Brain microvascular endothelial cell (primary cell): ENCODE data around the gene KRTAP19-8.

Experiments
- DNase-seq: peaks from one replicate; pipeline ENCODE4 v3.0.0-alpha.2; 2020
- H3K27ac ChIP-seq: fragments of 250-450 bp; sonication (Bioruptor Pico); 2 replicates; pipeline ENCODE4 v1.5.1; 2020; ENCODE audit warnings: mild to moderate bottlenecking, moderate library complexity
- H3K27me3 ChIP-seq: fragments of 250-450 bp; sonication (Bioruptor Pico); replicated peaks from 2 replicates; pipeline ENCODE4 v1.5.1; 2020; ENCODE audit warnings: mild to moderate bottlenecking
- H3K36me3 ChIP-seq: fragments of 250-450 bp; sonication (Bioruptor Pico); replicated peaks from 2 replicates; pipeline ENCODE4 v1.5.1; 2020; ENCODE audit warnings: mild to moderate bottlenecking
- H3K4me3 ChIP-seq: 2 replicates; pipeline ENCODE4 v1.5.1; 2011; ENCODE audit warnings: low read depth, mild to moderate bottlenecking, control low read depth, low read length, moderate library complexity
- CTCF ChIP-seq: IDR thresholded peaks from 2 replicates; pipeline ENCODE4 v1.5.1; 2011; ENCODE audit warnings: low read depth, mild to moderate bottlenecking, moderate library complexity, low read length, control low read depth, inconsistent platforms; ENCODE audit errors: missing control alignments
- in situ Hi-C: cut with HindIII; loops from 2 replicates; pipeline ENCODE4 v1.10.0; 2017; ENCODE audit warnings: low sequenced_read_pairs, low pct_ligation_motif_present

Gene KRTAP19-8

GRCh38 chr21:31043471-31043870 is 5.2 kb upstream of the KRTAP19-8 start:
- no peaks in the 10 kb centered on the region for H3K27me3 ChIP-seq
- no peak for TF ChIP-seq CTCF
- H3K4me3 ChIP-seq = no peak overlapping the region
- in situ Hi-C loops = no loop called here
- H3K36me3 ChIP-seq = no peaks in the 10 kb centered on the region
- DNase-seq = no peak
- no peak overlapping the region for H3K27ac ChIP-seq

- in situ Hi-C loops = no loop called here
- Histone ChIP-seq H3K36me3 (no peaks in the 10 kb centered on the region), H3K27me3 (no peaks in the 10 kb centered on the region), H3K4me3 (no peak overlapping the region), H3K27ac (no peak overlapping the region)
- no peak for DNase-seq
- TF ChIP-seq CTCF = no peak
These were observed 3.8 kb upstream of the KRTAP19-8 start for GRCh38 chr21:31042080-31042464.

DNA sequence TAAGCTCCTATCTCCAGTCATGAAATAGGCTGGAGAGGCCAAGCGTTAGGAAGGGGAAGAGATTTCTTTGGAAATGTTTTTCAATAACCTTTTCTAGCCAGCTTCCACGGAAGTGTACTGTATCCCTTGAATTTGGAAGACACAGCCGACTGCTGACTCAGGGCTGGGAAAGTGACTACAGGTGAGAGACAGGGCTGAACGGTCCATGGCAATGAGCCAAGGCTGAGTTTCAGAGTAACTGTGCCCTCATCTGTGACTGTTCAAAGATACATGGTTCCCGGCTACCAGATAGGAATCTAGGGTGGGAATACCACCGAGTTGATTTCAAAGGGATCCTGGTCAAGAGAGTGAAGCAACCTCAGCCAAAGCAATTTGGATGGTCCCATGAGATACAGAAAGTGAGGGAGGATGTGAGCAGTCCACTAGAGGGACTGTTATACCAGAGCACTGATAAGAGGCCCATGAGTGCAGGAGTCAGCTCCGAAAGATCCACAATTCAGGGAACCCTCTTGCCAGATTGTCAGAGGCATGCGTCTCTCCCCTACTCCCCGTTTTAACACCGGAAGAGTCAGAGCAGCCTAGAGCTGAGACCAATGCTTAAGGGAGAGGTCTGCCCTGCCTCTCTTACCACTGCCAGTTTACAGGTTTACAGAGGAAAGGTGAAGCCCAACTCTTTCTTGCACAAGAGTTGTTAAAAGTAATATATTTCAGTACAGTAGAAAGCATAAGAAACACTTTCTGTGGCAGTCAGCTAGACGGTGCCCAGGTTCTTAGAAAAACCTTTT is 3.2 kb upstream of the KRTAP19-8 start:
- H3K36me3 ChIP-seq = no peaks in the 10 kb centered on the region
- H3K27ac ChIP-seq = no peak overlapping the region
- in situ Hi-C loops = no loop called here
- no peak for TF ChIP-seq CTCF
- H3K4me3 ChIP-seq = no peak overlapping the region
- DNase-seq = no peak
- no peaks in the 10 kb centered on the region for H3K27me3 ChIP-seq

DNA sequence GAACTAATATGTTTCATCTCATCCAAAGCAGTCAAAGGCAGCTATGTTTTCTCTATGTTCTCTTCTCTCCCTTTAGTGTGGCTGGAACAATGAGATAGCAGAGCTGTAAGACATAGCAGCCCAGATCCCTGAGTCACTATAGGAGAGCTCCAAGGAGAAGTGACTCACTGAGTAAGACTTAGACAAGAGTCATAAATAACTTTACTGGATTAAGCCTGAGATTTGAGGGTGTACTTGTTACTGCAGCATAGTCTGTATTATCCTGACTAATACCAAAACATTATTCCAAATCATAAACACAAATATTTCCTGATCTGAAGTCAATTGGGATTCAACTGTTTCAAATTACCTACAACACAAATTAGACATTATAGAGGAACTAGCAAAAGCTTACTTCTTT is 3.9 kb downstream of the KRTAP19-8 start:
- no peak overlapping the region for H3K4me3 ChIP-seq
- H3K27me3 ChIP-seq = no peaks in the 10 kb centered on the region
- no peak for DNase-seq
- no peak overlapping the region for H3K27ac ChIP-seq
- no peak for TF ChIP-seq CTCF
- no peaks in the 10 kb centered on the region for H3K36me3 ChIP-seq
- in situ Hi-C loops = no loop called here

GRCh38 chr21:31030367-31031106 is 7.7 kb downstream of the KRTAP19-8 start:
- no peak for TF ChIP-seq CTCF
- H3K27ac ChIP-seq = no peak overlapping the region
- in situ Hi-C loops = no loop called here

More at GRCh38 chr21:31030367-31031106, 7.7 kb downstream of the KRTAP19-8 start:
- H3K27me3 ChIP-seq = no peaks in the 10 kb centered on the region
- H3K36me3 ChIP-seq = no peaks in the 10 kb centered on the region
- H3K4me3 ChIP-seq = no peak overlapping the region
- no peak for DNase-seq
